Osteocyte (in vitro differentiated cells): Measurements from ENCODE around the gene INSYN2B. TPM values are rescaled to one million over a fixed set of nuclear protein-coding genes. Genes with fewer than 3 reads are reported as not detected.
A peak's percentile ranks its signal among the peaks of the same experiment; 100 is the strongest.

Experiments used
- DNase-seq: peaks from one replicate; pipeline ENCODE4 v3.0.0; 2021; ENCODE audit warnings: mixed read lengths; ENCODE audit not compliant: unreplicated experiment; ENCODE audit errors: extremely low spot score
- H3K27ac Mint-ChIP-seq: one replicate; pipeline ENCODE4 v1.8.0; 2021; ENCODE audit warnings: mild to moderate bottlenecking, mixed read lengths; ENCODE audit not compliant: unreplicated experiment
- H3K27me3 Mint-ChIP-seq: one replicate; pipeline ENCODE4 v1.8.0; 2021; ENCODE audit warnings: mixed read lengths; ENCODE audit not compliant: unreplicated experiment
- H3K36me3 Mint-ChIP-seq: one replicate; pipeline ENCODE4 v1.8.0; 2021; ENCODE audit warnings: mixed read lengths; ENCODE audit not compliant: unreplicated experiment
- H3K4me1 Mint-ChIP-seq: one replicate; pipeline ENCODE4 v1.8.0; 2021; ENCODE audit warnings: mixed read lengths; ENCODE audit not compliant: unreplicated experiment
- H3K4me3 Mint-ChIP-seq: one replicate; pipeline ENCODE4 v1.8.0; 2021; ENCODE audit warnings: mild to moderate bottlenecking, moderate library complexity, mixed read lengths; ENCODE audit not compliant: unreplicated experiment
- H3K9me3 Mint-ChIP-seq: one replicate; pipeline ENCODE4 v1.8.0; 2021; ENCODE audit warnings: mixed read lengths; ENCODE audit not compliant: unreplicated experiment
- total RNA-seq: library from RNA; stranded (reverse); gene quantifications from 2 replicates; pipeline ENCODE4 v1.2.1, GENCODE V29; 2021
- TF ChIP-seq, protein P1 (sequence below): fragments of 200-600 bp; sonication (generic); IDR thresholded peaks from 2 replicates; pipeline ENCODE4 v1.5.0; 2021; ENCODE audit warnings: antibody characterized with exemption, mild to moderate bottlenecking, moderate library complexity

Gene INSYN2B
- total RNA-seq, 1 donor from 2014 or later: 2.7 TPM

DNA sequence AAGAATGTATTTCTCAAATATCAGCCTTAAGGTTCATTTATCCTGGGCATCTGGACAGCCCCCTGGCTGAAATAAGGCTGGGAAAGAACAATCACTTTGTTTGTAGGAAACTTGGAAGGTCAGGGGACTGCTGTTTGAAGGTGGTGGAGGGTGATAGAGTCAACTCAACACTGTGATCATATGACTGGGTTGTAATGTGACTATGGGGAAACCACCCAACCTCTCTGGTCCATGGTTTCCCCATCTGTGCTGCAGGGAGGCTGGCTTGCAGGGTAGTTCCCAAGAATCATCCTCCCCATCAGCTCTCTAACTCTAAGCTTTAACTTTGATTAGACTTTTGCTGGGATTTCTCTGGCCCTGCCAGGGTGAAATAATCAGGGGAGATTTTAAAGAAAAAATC, 10.0 kb downstream of the INSYN2B start:
- no peaks in the 10 kb centered on the region for H3K36me3 Mint-ChIP-seq
- H3K9me3 Mint-ChIP-seq: no peaks in the 10 kb centered on the region
- TF ChIP-seq, protein P1, sequence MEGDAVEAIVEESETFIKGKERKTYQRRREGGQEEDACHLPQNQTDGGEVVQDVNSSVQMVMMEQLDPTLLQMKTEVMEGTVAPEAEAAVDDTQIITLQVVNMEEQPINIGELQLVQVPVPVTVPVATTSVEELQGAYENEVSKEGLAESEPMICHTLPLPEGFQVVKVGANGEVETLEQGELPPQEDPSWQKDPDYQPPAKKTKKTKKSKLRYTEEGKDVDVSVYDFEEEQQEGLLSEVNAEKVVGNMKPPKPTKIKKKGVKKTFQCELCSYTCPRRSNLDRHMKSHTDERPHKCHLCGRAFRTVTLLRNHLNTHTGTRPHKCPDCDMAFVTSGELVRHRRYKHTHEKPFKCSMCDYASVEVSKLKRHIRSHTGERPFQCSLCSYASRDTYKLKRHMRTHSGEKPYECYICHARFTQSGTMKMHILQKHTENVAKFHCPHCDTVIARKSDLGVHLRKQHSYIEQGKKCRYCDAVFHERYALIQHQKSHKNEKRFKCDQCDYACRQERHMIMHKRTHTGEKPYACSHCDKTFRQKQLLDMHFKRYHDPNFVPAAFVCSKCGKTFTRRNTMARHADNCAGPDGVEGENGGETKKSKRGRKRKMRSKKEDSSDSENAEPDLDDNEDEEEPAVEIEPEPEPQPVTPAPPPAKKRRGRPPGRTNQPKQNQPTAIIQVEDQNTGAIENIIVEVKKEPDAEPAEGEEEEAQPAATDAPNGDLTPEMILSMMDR: no peak
- peaks cover 19% of the 10 kb centered on the region for H3K4me1 Mint-ChIP-seq
- no peak for DNase-seq
- H3K27me3 Mint-ChIP-seq: no peaks in the 10 kb centered on the region
- H3K27ac Mint-ChIP-seq: peak overlapping the region; percentile 85
- no peak overlapping the region for H3K4me3 Mint-ChIP-seq

DNA sequence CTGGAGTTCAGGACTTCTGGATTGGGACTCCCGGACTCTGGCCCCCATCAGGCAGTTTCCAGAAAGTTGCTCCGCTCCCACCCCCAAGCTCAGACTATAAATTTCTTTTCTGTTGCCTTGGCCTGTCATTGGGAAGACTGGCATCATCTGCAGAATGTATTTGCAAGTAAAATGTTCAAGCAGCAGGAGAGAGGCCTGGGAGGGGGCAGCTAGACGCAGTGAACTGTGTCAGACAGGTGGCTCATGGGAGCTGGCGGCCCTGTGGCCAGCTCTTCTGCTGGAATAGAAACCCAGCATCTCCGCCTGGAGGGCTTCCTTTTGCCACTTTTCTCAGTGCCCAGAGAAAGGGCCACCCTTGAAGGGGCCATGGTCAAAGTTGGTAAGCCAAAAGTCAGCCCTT, 16.0 kb downstream of the INSYN2B start:
- no peaks in the 10 kb centered on the region for H3K36me3 Mint-ChIP-seq
- no peaks in the 10 kb centered on the region for H3K27me3 Mint-ChIP-seq
- no peaks in the 10 kb centered on the region for H3K9me3 Mint-ChIP-seq
- H3K27ac Mint-ChIP-seq: no peak overlapping the region
- H3K4me3 Mint-ChIP-seq: no peak overlapping the region
- no peak for DNase-seq
- TF ChIP-seq, protein P1: no peak
- no peaks in the 10 kb centered on the region for H3K4me1 Mint-ChIP-seq

DNA sequence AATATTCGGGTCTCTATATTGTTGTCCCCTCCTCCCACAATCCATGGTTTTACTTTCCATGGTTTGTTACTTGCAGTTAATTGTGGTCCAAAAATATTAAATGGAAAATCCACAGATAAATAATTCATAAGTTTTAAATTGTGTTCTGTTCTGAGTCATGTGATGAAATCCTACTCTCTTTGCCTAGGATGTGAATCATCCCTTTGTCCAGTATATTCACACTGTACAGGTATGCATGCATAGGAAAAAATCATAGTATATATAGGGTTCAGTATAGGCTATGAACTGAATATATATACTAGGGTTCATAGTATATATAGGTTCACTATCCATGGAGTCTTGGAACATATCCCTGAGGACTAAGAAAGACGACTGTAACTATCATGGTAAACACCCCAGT, 19.6 kb downstream of the INSYN2B start:
- TF ChIP-seq, protein P1: no peak

DNA sequence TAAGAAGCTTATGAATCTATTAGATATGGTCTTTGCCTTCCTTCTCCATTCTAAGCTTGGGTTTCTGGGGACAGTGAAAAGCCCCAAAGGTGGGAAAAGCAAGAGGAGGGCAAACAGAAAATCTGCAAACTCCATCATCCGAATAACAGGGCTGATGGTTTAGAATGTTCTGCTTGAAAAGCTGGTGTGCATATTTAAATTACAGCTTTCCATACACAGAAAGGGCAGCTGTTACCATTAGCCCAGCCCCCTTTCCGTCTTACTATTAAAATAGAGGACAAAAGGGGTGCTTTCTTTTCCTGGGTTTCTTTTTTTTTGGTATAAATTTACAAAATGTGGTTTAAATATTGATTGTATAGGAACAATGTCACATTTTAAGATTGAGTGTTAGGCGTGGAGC, 22.0 kb downstream of the INSYN2B start:
- Mint-ChIP-seq H3K4me3 (no peak overlapping the region), H3K4me1 (peaks cover 3% of the 10 kb centered on the region), H3K27me3 (no peaks in the 10 kb centered on the region), H3K36me3 (no peaks in the 10 kb centered on the region), H3K27ac (no peak overlapping the region), H3K9me3 (no peaks in the 10 kb centered on the region)
- TF ChIP-seq, protein P1: no peak
- DNase-seq: no peak

More for the DNA sequence above, 19.6 kb downstream of the INSYN2B start:
- Mint-ChIP-seq H3K27me3 (no peaks in the 10 kb centered on the region), H3K9me3 (no peaks in the 10 kb centered on the region), H3K36me3 (no peaks in the 10 kb centered on the region), H3K27ac (no peak overlapping the region), H3K4me1 (no peaks in the 10 kb centered on the region), H3K4me3 (no peak overlapping the region)
- DNase-seq: no peak

DNA sequence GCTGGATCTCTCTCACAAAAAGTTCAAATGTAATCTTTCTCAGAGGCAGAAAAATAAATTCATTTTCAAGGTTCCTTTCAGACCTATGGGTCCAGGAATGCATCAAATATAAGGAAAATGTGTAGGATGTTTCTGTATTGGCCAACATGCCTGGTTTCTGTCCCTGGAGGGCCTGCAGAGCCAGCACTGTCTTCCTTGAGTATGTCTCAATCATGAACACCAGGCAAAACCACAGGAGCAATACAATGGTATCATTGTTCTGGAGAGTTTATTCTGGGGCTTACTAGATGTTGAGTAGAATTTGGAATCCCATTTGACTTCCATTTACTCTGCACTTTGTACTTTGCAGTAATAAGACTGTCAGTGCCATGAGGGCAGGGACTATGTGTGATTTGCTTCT, 23.5 kb downstream of the INSYN2B start:
- Mint-ChIP-seq H3K27me3 (no peaks in the 10 kb centered on the region), H3K4me1 (peaks cover 3% of the 10 kb centered on the region), H3K27ac (no peak overlapping the region), H3K4me3 (no peak overlapping the region), H3K36me3 (no peaks in the 10 kb centered on the region), H3K9me3 (no peaks in the 10 kb centered on the region)
- no peak for DNase-seq
- TF ChIP-seq, protein P1: no peak
